GM19193 (cell line): ENCODE data around the gene NKX1-2.

Experiments
- POLR2A ChIP-seq: IDR thresholded peaks from 4 replicates; pipeline ENCODE4 v1.6.1; 2011; ENCODE audit not compliant: insufficient read depth, insufficient read length; ENCODE audit errors: extremely low read depth

Gene NKX1-2

DNA sequence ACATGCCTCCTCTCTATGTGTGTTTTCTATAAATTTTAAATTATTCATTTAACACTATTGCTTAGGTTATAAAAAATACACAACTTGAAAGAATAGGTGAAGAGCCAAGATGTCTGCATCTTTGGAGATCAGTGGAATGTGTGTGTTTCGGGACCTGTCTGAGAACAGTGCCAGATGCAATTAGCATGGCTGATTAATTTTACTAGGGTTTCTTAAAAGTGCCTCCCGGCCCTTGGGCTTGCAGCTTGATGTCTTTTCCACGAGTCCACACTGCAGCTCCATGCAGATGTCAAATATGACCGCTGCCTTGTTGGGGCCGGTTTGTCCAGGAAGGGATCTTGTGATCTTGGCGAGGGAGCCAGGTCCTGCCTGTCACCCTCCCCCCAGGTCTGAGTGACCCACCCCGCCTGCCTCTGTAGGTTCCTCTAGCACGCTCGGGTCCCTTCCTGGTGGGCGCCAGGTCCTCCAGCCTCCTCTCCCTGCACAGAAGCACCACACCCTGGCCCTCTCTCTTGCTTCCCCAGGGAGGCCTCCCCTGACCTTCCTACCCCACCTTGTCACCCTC is 32.5 kb upstream of the NKX1-2 start:
- no peak for TF ChIP-seq POLR2A

DNA sequence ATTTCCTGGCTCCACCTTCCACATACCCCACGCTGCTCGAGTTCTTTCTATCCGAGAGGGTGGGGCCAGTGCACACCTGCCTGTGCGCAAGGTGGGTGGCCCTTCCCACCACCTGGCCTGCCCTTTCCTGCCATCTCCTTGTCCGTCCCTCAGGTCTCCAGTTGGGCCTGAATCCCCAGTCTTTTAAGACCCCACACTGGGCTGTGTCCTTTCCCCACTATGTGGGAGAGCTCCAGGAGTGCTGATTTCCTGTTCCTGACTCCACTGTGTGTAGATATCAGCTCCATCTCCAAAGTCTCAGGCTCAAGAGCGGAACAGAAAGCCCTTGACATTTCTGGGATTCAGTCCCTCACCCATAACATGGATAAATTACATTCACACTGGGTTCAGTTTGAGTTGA is 31.9 kb upstream of the NKX1-2 start:
- no peak for TF ChIP-seq POLR2A

DNA sequence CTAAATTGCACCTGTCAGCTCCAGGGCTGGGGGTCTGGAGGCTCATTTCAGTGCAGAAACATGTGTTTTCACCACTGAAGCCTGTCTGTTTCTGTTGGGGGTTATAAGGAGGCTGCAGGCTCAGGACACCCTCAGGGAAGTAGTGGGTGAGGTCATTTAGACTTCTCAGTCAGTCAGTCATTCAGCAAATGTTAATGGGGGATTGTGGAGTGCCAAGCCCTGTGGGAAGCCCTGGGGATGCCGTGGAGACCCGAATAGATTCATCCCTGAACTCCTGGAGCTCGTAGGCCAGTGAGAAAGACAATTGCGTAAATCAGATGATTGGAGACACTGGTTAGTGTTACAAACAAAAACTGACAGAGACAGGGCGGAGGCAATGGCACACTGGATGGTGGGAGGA is 31.0 kb upstream of the NKX1-2 start:
- TF ChIP-seq POLR2A, result no peak

DNA sequence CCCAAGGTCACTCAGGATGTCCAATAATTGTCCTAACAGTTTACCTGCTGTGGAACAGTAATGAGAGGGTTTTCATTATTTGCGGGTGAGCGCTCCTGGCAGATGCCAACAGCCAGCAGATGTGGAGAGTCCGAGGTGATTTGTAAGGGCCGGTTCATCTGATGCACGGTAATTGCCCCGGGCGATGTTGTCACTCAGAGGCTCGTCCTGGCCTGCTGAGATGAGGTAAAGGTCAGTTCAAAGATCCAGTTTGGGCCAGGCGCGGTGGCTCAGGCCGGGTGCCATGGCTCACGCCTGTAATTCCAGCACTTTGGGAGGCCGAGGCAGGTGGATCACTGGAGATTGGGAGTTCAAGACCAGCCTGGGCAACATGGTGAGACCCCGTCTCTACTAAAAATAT is 28.7 kb upstream of the NKX1-2 start:
- no peak for TF ChIP-seq POLR2A

DNA sequence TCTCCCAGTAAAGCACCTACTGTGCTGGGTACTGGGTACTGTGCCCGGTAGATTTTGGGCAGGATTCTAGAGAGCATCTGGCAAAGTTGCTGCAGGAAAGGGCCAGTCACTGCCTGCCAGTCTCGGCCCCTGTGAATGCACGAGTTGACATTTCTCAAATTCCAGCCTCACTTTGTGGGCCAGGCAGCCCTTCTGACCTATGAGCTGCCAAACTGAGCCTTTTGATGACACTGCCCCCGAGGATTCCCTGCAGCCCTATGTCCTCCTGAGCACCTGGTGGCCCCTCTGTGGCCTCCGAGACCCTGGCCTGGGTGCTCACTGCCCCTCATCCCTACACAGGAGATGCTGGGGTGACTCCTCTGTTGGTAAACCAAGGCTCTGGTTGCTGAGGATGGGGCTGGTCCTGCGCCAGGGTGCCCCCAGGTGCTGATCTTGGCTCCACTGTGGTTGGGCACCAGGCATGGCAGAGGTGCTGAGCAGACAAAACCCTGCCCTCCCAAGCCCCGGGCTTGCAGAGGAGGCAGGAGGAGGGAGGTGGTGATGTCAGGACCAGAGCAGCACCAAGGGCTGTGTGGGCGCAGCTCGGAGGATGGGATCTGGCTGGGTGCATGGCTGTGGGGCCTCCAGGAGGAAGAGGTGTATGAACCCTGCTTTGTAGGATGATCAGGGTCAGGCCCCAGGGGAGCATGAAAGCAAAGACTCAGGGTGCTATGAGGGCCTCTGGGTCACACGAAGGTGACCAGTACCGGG is 28.0 kb upstream of the NKX1-2 start:
- no peak for TF ChIP-seq POLR2A

DNA sequence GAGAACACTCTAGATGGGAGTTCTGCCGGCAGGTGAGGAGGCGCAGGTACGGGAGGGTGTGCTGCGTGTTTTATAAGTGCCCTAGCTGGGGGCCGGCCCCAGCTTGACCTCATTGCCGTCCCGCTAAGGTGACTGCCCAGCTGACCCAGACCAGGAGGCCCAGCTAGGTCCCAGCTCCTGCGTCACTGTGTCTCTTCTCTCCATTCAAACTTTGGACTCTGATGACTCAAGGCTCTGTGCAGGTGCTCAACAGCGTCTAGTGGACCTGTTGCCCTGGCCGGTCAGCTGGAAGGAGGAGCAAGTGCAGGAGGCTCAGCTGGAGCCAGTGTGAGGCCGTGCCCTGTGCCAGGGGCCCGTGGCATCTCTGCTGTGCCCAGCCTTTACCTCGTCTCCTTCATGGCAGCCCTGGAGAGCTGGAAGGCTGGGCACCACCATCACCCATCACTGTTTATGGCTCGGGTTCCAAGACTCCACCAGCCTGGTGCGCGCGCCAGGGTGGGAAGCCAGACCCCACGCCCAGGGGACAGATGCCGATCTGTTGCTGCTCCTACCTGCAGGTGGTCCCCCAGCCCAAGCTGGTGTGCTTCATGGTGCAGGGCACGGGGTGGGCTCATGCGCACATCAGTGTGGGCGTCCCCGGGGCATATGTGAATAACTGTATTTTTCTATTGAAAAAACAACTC is 26.3 kb upstream of the NKX1-2 start:
- TF ChIP-seq POLR2A, result no peak

DNA sequence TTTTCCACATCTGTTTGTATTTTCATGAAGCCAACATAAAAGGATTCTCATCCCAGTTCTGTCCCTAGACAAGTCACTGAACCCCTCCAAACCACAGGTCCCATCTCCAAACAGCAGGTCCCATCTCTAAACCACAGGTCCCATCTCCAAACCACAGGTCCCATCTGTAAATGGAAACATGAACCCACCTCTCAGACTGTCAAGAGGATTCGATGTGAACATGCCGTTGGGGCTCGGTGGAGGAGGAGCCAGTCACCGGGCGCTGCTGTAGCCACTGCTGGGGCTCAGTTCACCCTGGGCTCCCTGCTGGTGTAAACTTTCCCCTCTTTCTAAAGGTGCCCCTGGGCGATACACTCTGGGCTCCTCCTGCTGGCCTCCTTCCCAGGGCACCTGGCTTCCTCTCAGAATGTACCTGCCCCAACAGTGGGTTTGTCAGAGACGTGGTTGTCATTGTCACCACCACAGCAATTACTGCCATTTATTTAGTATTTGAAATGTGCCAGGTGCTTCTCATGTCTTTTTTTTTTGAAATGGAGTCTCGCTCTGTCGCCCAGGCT is 24.8 kb upstream of the NKX1-2 start:
- no peak for TF ChIP-seq POLR2A

DNA sequence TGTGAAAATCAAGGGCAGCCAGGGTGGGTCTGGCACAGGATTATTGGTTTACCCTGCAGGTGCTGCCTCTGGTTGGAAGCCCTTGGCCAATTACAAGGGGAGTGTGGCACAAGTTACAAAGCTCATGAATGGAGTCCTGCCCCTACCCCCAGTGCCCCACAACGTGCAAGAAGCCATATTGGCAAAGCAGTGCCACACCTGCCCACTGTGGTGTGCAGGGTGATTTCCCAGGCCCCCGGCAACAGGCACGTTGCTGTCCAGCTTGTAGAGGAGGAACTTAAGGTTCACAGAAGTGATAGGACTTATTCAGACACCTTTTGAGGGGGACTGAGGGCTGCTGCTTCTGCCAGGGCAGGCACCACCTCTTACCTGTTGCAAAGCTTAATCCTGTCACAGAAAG is 23.2 kb upstream of the NKX1-2 start:
- no peak for TF ChIP-seq POLR2A

DNA sequence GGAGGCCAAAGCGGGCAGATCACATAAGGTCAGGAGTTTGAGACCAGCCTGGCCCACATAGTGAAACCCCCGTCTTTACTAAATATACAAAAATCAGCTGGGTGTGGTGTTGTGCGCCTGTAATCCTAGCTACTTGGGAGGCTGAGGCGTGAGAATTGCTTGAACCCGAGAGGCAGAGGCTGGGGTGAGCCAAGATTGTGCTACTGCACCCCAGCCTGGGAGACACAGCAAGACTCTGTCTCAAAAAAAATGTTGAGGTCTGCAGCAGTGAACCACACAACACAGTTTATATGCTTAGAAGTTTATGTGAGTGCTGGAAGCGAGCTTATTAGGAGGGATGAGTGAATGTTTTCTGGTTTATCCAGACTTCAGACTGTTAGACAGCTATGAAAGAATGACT is 22.2 kb upstream of the NKX1-2 start:
- TF ChIP-seq POLR2A, result no peak

DNA sequence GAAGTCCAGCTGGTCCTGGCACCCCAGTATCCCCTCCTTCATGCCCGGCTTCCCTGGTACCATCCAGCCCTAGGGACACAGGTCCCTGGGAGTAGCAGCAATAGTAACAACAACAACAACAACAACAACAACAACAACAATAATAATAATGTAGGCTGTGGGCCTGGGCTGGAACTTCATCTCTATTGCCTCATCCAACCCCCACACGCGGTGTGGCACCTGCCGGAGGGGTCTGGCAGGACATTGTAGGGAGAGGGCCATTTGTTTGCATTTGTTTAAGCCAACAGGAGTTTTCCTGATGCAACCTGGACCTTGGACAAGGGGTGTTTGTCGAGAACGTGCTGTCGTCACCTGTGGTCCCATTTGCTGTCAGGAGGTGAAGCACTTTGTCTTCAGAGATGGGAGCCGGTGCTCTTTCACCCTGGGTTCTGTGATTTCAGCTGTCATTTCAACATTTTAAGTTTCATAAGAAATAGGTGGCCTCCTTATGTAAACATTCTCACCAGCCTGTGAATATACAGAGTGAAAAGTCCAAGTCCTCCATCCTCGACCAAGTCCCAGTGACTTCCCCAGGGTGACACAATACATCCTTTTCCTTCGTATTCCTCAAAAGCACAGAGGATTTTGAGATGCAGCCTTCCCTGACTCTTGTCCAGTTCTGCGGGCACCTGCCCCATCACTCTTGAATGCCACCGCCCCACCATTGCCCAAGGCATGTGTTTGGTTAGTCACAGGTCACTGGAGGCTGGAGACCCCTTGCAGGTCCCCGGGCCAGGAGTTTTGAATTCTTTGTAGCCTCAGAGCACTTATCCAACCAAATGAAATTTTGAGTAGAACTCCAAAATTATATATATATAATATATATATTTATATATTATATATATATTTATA is 21.0 kb upstream of the NKX1-2 start:
- TF ChIP-seq POLR2A, result no peak

DNA sequence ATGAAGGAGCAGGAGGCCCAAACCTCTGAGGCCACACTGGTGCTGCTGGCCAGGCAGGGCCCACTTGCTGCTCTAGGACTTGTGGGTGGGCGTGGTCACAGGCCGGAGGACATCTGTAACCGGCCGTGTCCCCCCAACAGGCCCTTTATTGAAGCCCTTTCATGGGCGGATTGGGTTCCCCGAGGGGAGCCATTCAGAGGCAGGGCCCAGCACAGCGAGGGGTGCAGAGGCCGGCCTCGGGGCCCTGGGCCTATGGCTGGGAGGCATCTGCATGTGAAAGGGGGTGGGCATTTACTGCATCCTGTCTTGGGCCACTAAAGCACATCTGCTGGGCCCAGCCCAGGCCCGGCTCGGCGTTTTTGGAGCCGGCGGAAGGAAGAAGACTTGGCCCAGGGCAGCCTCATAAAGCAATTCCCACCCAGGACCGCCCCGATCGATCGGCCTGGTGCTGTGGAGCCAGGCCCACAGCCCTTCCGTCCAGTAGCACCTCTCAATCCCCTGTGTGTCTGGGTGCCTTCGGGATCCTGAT is 20.2 kb upstream of the NKX1-2 start:
- TF ChIP-seq POLR2A, result no peak

DNA sequence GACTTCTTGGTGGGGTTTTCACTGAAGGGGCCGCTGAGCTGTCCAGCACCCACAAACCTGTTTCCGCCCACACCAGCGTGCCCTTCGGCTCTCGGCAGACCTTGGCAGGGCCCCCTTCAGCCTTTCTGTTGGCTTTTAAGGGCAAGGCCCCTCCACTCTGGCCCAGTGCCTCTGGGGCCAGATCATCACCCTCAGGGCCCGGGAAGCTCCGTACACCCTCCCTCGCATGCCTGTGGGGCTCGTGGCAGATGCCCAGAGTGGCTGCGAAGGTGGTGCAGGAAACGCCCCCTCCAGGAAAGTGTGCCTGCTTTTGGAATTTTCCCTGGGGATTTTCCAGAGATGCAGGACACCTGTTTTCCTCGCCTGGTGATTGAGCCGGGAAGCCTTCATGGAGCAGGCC is 18.8 kb upstream of the NKX1-2 start:
- no peak for TF ChIP-seq POLR2A

DNA sequence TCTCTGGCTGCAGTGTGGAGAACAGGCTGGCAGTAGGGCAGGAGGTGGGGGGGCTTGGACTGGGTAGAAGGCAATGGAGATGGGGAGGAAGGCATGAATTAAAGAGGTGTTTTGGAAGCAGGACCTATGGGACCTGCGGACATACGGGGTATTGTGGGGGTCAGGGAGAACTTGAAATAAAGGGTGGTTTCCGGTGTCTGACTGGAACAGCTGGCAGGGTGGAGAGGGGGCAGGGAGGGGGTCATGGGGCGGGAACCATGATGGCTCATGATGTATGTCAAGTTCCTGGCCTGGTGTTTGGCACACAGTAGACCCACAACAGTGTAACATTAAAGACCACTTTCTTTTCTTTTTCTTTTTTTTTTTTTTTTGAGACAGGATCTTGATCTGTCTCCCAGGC is 17.3 kb upstream of the NKX1-2 start:
- no peak for TF ChIP-seq POLR2A

DNA sequence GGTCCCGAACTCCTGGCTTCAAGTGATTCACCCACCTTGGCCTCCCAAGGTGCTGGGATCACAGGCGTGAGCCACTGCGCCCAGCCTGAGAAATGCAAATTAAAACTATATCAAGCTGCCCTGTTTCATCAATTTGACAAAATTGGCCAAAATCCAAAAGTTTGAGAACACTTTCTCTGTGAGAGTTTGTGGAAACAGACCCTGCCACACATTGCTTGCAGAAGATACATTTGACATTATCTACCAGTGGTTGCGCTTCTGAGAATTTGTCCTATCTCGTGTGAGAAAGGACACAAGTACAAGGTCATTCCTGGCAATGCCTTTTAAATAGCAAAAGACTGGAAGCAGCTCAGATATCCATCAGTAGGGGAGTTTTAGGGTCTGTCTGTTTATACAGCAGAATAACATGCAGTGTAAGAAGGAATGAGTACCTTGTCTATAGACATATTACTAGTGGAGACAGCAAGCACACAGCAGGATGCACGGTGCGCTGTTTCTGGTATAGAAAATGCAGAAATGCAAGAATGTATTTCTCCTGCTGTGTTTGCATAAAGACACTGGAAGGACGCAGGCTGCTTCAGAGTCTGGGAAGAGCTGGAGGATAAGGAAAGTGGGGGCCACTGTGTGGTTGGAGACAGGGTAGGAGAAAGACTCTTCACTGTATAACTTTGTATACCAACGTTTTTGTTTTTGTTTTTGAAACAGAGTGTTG is 16.1 kb upstream of the NKX1-2 start:
- no peak for TF ChIP-seq POLR2A
